Amygdala (tissue), 56 donors: ENCODE results near the gene ARHGAP42.

Experiments
- DNase-seq, 56 donors: peaks; one replicate each; lab custom pipeline; 2025; lab: John Stamatoyannopoulos, UW

The ARHGAP42 gene

GRCh38 chr11:100791860-100792259, 104.8 kb downstream of the ARHGAP42 start:
- no peak for DNase-seq

GRCh38 chr11:100793525-100793924, 106.4 kb downstream of the ARHGAP42 start:
- DNase-seq: no peak

GRCh38 chr11:100794446-100794845, 107.4 kb downstream of the ARHGAP42 start:
- DNase-seq: no peak

- DNase-seq: no peak
Observed at GRCh38 chr11:100799445-100799844, 112.4 kb downstream of the ARHGAP42 start.

- DNase-seq: no peak
Observed at GRCh38 chr11:100800202-100800601, 113.1 kb downstream of the ARHGAP42 start.

GRCh38 chr11:100801225-100801999, 114.3 kb downstream of the ARHGAP42 start:
- DNase-seq: no peak

- DNase-seq: no peak
Observed at GRCh38 chr11:100805506-100806199, 118.6 kb downstream of the ARHGAP42 start.

GRCh38 chr11:100806296-100806695, 119.2 kb downstream of the ARHGAP42 start:
- no peak for DNase-seq

GRCh38 chr11:100808904-100809491, 121.9 kb downstream of the ARHGAP42 start:
- DNase-seq: no peak

- DNase-seq: no peak
Observed at GRCh38 chr11:100810146-100810545, 123.1 kb downstream of the ARHGAP42 start.

- no peak for DNase-seq
Observed at GRCh38 chr11:100810666-100811065, 123.6 kb downstream of the ARHGAP42 start.

- no peak for DNase-seq
Observed at GRCh38 chr11:100812517-100812916, 125.4 kb downstream of the ARHGAP42 start.

GRCh38 chr11:100815787-100816330, 128.8 kb downstream of the ARHGAP42 start:
- DNase-seq: no peak

- no peak for DNase-seq
Observed at GRCh38 chr11:100816823-100817222, 129.7 kb downstream of the ARHGAP42 start.

- no peak for DNase-seq
Observed at GRCh38 chr11:100817620-100818019, 130.5 kb downstream of the ARHGAP42 start.

- DNase-seq: no peak
Observed at GRCh38 chr11:100820621-100821020, 133.5 kb downstream of the ARHGAP42 start.

GRCh38 chr11:100821198-100821597, 134.1 kb downstream of the ARHGAP42 start:
- DNase-seq: no peak

- no peak for DNase-seq
Observed at GRCh38 chr11:100823360-100823759, 136.3 kb downstream of the ARHGAP42 start.

GRCh38 chr11:100824041-100824809, 137.1 kb downstream of the ARHGAP42 start:
- DNase-seq: no peak

- DNase-seq: no peak
Observed at GRCh38 chr11:100825626-100826025, 138.5 kb downstream of the ARHGAP42 start.
